Stimulated activated memory B cell treated with anti-CD40 and anti-IgM and Interleukin-4, amounts not matched to agents 10 μg/mL and 1 μg/mL and 100 μg/mL, for 72 hours (primary cell): ENCODE measurements around the gene SELENOS.

Source experiments
- ATAC-seq: fragments of 150-1000 bp; cut with Tn5 transposase; 2 replicates; pipeline ENCODE4 v1.10.0; 2021
- H3K27ac Mint-ChIP-seq: one replicate; pipeline ENCODE4 v1.8.0; 2022; ENCODE audit warnings: mild to moderate bottlenecking, mixed read lengths
- H3K27me3 Mint-ChIP-seq: one replicate; pipeline ENCODE4 v1.8.0; 2022; ENCODE audit warnings: mixed read lengths
- H3K36me3 Mint-ChIP-seq: one replicate; pipeline ENCODE4 v1.8.0; 2022; ENCODE audit warnings: mixed read lengths
- H3K4me1 Mint-ChIP-seq: one replicate; pipeline ENCODE4 v1.8.0; 2022; ENCODE audit warnings: mixed read lengths
- H3K4me3 Mint-ChIP-seq: one replicate; pipeline ENCODE4 v1.8.0; 2022; ENCODE audit warnings: mild to moderate bottlenecking, moderate library complexity, mixed read lengths
- H3K9me3 Mint-ChIP-seq: one replicate; pipeline ENCODE4 v1.8.0; 2022; ENCODE audit warnings: mixed read lengths

Gene SELENOS

DNA sequence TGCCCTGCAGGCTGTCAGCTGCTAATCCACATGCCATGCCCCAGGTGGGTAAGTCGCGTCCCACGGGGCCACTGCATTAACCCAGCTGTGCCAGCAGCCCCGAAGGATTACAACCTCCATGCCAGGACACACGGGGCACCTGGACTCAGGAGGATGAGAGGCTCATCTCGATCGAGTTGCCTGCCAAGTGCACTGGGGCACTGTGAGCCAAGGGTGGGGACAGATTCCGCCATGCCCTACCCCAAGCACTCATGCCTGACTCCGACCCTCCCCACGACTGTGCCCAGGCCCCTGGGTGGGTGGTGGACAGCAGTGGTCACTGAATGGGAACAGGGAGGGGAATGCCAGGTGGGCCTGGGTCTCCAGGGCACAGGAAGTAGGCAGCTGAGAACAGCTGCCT lies 38.5 kb upstream of the SELENOS start:
- Mint-ChIP-seq H3K9me3 (no peaks in the 10 kb centered on the region), H3K4me3 (no peak overlapping the region), H3K27me3 (peaks cover 66% of the 10 kb centered on the region), H3K4me1 (peaks cover 6% of the 10 kb centered on the region), H3K27ac (no peak overlapping the region), H3K36me3 (no peaks in the 10 kb centered on the region)
- no peak for ATAC-seq

- H3K27ac Mint-ChIP-seq: no peak overlapping the region
- no peaks in the 10 kb centered on the region for H3K4me1 Mint-ChIP-seq
- no peaks in the 10 kb centered on the region for H3K9me3 Mint-ChIP-seq
- H3K27me3 Mint-ChIP-seq: peaks cover 61% of the 10 kb centered on the region
- H3K4me3 Mint-ChIP-seq: no peak overlapping the region
- ATAC-seq: no peak
- H3K36me3 Mint-ChIP-seq: no peaks in the 10 kb centered on the region
Measured at GRCh38 chr15:101314336-101315125, 37.2 kb upstream of the SELENOS start.

- H3K36me3 Mint-ChIP-seq: no peaks in the 10 kb centered on the region
- H3K27ac Mint-ChIP-seq: no peak overlapping the region
- no peak for ATAC-seq
- no peaks in the 10 kb centered on the region for H3K9me3 Mint-ChIP-seq
- H3K4me1 Mint-ChIP-seq: no peaks in the 10 kb centered on the region
- no peak overlapping the region for H3K4me3 Mint-ChIP-seq
- H3K27me3 Mint-ChIP-seq: peaks cover 48% of the 10 kb centered on the region
Measured at GRCh38 chr15:101313041-101313761, 35.9 kb upstream of the SELENOS start.

DNA sequence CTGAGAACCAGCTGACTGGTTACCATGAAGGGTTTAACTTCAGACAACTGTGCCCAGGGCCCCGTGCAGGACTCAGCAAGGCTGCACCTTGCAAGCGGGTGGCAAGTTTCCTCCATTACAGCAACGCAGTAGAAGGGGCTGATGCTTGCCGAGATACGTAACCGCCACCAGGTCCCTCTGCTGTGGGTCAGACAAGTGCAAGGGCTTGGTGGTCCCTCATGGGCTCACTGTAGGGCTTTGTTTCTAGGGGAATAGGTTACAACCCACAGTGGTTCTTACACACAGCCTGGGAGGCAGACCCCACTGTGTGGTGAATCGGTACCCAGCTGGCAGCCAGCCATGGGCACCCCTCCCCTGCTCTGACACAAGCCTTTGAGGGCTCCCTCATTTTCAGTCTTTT lies 33.2 kb upstream of the SELENOS start:
- no peaks in the 10 kb centered on the region for H3K4me1 Mint-ChIP-seq
- peaks cover 38% of the 10 kb centered on the region for H3K27me3 Mint-ChIP-seq
- no peak overlapping the region for H3K4me3 Mint-ChIP-seq
- H3K36me3 Mint-ChIP-seq: no peaks in the 10 kb centered on the region
- no peak overlapping the region for H3K27ac Mint-ChIP-seq
- no peak for ATAC-seq
- no peaks in the 10 kb centered on the region for H3K9me3 Mint-ChIP-seq

DNA sequence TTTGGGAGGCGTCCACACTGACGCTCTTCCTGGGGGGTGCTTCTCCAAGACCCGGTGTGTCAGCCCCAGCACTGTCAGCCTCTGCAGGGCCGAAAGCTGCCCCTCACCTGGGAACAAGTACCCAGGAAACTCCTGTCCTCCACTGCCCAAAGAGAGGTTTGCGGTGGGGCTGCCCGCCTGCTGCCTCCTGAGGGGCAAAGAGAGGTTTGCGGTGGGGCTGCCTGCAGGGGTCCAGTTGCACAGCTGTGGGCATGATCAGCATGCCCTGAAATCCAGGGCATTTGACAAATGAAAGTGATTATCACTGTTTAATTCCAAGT lies 32.8 kb upstream of the SELENOS start:
- Mint-ChIP-seq H3K4me1 (no peaks in the 10 kb centered on the region), H3K9me3 (no peaks in the 10 kb centered on the region)
- no peak for ATAC-seq

DNA sequence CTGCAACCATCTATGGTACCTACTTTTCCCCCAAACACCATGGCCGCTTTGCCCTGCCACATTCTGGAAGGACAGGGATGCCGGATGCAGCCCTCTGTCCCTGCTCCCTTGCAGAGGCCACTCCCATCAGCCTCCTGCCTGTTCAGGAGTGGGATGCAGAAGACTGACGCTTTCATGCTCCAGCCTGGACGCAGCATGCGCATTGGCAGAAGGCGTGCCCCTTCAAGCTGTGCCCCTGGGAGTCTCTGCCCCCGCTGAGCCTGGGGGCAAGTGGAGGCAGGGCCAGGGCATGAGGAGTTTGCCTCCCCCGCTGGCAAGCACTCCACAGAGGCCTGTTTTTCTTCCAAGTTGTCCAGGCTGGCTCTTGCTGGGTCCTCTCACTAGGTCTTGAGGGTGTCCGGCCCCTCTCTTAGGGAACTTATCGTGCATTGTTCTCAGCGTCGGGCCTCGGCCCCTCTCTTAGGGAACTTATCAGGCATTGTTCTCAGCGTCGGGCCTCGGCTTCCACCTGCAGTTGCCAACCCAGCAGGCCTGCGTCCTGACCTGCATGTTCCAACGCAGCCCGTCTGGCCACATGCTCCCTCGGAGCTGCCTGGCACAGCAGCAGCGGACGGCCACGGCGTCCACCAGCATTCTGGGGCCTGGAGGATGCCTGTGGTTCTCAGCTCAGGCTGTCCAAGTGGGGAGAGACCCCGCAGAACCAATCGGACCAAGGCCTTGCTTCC lies 32.3 kb upstream of the SELENOS start:
- no peaks in the 10 kb centered on the region for H3K36me3 Mint-ChIP-seq
- H3K27me3 Mint-ChIP-seq: peaks cover 46% of the 10 kb centered on the region
- ATAC-seq: no peak
- no peaks in the 10 kb centered on the region for H3K9me3 Mint-ChIP-seq
- no peak overlapping the region for H3K4me3 Mint-ChIP-seq
- no peak overlapping the region for H3K27ac Mint-ChIP-seq
- no peaks in the 10 kb centered on the region for H3K4me1 Mint-ChIP-seq

More for the DNA sequence above, 32.8 kb upstream of the SELENOS start:
- H3K36me3 Mint-ChIP-seq: no peaks in the 10 kb centered on the region
- no peak overlapping the region for H3K27ac Mint-ChIP-seq
- no peak overlapping the region for H3K4me3 Mint-ChIP-seq
- H3K27me3 Mint-ChIP-seq: peaks cover 41% of the 10 kb centered on the region

GRCh38 chr15:101308604-101309435 lies 31.5 kb upstream of the SELENOS start:
- Mint-ChIP-seq H3K4me3 (no peak overlapping the region), H3K4me1 (no peaks in the 10 kb centered on the region), H3K9me3 (no peaks in the 10 kb centered on the region), H3K27ac (no peak overlapping the region), H3K36me3 (no peaks in the 10 kb centered on the region), H3K27me3 (peaks cover 50% of the 10 kb centered on the region)
- no peak for ATAC-seq

- no peak overlapping the region for H3K4me3 Mint-ChIP-seq
- H3K27ac Mint-ChIP-seq: no peak overlapping the region
- H3K27me3 Mint-ChIP-seq: peaks cover 50% of the 10 kb centered on the region
- no peaks in the 10 kb centered on the region for H3K4me1 Mint-ChIP-seq
- ATAC-seq: no peak
- H3K36me3 Mint-ChIP-seq: no peaks in the 10 kb centered on the region
- H3K9me3 Mint-ChIP-seq: no peaks in the 10 kb centered on the region
Measured at GRCh38 chr15:101307897-101308603, 30.8 kb upstream of the SELENOS start.

GRCh38 chr15:101307048-101307896 lies 30.0 kb upstream of the SELENOS start:
- no peaks in the 10 kb centered on the region for H3K4me1 Mint-ChIP-seq
- H3K27me3 Mint-ChIP-seq: peaks cover 46% of the 10 kb centered on the region
- ATAC-seq: no peak
- H3K36me3 Mint-ChIP-seq: no peaks in the 10 kb centered on the region
- no peak overlapping the region for H3K27ac Mint-ChIP-seq
- H3K9me3 Mint-ChIP-seq: no peaks in the 10 kb centered on the region
- no peak overlapping the region for H3K4me3 Mint-ChIP-seq

DNA sequence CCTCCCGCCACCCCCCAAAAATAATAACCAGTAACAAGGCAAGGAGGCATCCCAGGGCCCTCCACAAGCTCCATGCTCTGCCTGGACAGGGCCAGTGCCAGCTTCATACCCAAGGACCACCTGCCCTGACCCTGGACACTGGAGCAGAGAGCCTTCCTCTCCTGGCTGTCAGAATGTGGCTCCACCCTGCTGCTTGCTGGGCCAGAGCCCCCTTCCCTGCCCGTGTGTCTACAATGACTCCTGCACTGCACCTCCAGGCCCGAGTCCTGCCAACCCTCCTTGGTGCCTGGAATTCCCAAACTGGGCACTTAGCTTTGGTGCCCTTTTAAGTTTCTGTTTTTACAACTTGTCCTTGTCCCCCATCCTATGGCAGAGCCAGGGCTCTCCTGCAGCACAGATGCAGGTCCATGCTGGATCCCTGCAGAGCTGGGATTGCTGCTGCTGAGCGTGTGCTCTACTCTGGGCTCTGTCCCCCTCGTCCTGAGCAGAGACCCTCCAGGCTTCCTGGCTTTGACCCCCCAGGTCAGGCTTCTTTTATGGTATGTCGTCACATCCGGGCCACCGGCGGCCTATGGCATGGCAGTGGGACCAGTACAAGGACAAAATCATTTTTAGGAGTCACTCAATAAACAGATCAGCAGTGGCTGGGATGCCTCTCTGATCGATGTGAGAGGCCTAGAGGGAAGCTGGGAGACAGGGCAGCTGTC lies 29.2 kb upstream of the SELENOS start:
- H3K27ac Mint-ChIP-seq: no peak overlapping the region
- no peaks in the 10 kb centered on the region for H3K4me1 Mint-ChIP-seq
- peaks cover 39% of the 10 kb centered on the region for H3K27me3 Mint-ChIP-seq
- no peaks in the 10 kb centered on the region for H3K9me3 Mint-ChIP-seq
- ATAC-seq: no peak
- no peak overlapping the region for H3K4me3 Mint-ChIP-seq
- no peaks in the 10 kb centered on the region for H3K36me3 Mint-ChIP-seq

DNA sequence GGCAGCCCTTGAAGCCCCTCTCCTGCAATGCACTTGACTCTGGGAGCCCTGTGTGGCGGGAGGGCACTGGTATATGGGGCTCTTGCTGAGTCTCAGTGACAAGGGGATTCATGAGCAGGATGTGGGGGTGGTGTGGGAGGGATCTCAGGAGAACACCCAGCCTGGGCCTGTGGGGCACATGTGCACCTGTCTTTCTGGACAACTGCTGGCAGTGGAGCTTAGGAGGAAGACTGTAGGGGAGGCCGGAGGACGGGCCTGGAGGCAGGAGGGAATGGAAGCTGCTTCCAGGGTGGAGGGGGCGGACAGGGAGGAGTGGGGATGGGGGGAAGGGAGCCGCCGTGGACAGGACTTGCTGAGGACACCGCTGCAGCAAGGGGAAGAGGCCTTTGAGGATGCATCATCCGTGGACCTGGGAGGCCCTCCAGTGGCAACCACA lies 28.6 kb upstream of the SELENOS start:
- Mint-ChIP-seq H3K9me3 (no peaks in the 10 kb centered on the region), H3K27me3 (peaks cover 32% of the 10 kb centered on the region), H3K27ac (no peak overlapping the region), H3K36me3 (no peaks in the 10 kb centered on the region), H3K4me3 (no peak overlapping the region), H3K4me1 (no peaks in the 10 kb centered on the region)
- no peak for ATAC-seq

DNA sequence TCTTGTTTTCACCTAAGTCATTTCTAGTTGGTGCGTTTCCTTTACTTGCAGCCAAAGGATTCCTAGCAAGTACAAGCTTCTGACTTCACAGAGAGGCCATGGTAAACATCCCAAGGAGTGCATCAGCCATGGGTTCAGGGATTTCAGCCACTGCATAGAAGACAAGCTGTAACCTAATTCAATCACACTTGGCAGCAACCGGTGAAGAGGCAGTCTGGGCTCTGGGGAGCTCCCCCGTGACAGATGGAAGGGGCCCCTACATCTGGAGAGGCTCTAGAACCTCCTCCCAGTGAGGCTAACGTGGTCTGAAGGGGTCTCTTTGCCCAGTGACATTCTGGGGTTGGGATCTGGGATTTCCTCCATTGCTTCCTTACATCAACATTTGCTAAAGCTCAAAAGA lies 26.1 kb upstream of the SELENOS start:
- Mint-ChIP-seq H3K9me3 (no peaks in the 10 kb centered on the region), H3K4me1 (no peaks in the 10 kb centered on the region), H3K36me3 (no peaks in the 10 kb centered on the region), H3K27ac (no peak overlapping the region), H3K27me3 (peaks cover 24% of the 10 kb centered on the region), H3K4me3 (no peak overlapping the region)
- no peak for ATAC-seq
